ENCODE measurements around the gene ELN.

DNA sequence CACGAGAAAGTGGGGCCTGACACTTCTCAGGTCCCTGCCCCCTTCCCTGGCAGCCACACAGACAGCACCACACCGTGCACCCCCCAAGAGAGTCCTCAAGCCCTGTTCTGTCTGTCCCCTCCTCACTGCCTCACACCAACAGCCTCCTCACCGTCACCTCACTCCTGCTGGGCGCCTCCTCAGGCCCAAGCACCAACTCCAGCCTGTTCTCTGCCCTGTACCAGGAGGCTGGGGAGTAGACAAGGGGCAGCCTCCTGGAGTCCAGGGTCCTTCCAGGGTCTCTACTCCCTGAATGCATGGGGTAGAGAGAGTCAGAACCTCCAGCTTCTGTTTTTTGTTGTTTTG, 26.9 kb upstream of the ELN start:
- no peak for TF ChIP-seq EZH2phosphoT487 (IDR thresholded peaks at IDR 0.05; ENCODE audit: insufficient read depth, low read depth)
- TF ChIP-seq EZH2 (IDR thresholded peaks at IDR 0.05; ENCODE audit: insufficient read depth, poor library complexity, severe bottlenecking): no peak
